HepG2 (cell line): Measurements from ENCODE around the gene IQCH. TPM values are rescaled to one million over a fixed set of nuclear protein-coding genes. Genes with fewer than 3 reads are reported as not detected.
A peak's percentile ranks its signal among the peaks of the same experiment; 100 is the strongest.

Experiments
- CC2D1A ChIP-seq: sonication (generic); formaldehyde crosslinking; IDR thresholded peaks from 2 replicates; pipeline ENCODE4 v1.8.1; 2023; ENCODE audit warnings: mild to moderate bottlenecking, missing genetic modification reagents
- EP300 ChIP-seq, 3 experiments: sonication (generic) in 1 of 3; formaldehyde crosslinking in 1 of 3; IDR thresholded peaks; 2 replicates each; pipeline versions ENCODE4 v1.5.1 to v1.6.1; 2011 to 2020; ENCODE audit warnings: low read depth in 2 of 3, low read length in 2 of 3, borderline replicate concordance in 1 of 3, improper control_type of control experiment in 1 of 3, mild to moderate bottlenecking in 1 of 3, missing genetic modification reagents in 1 of 3, moderate library complexity in 1 of 3
- GLI4 ChIP-seq: sonication (generic); formaldehyde crosslinking; IDR thresholded peaks from 2 replicates; pipeline ENCODE4 v1.5.1; 2020; ENCODE audit warnings: missing genetic modification reagents, mild to moderate bottlenecking, moderate library complexity, borderline replicate concordance
- HDAC2 ChIP-seq: sonication (generic); formaldehyde crosslinking; IDR thresholded peaks from 2 replicates; pipeline ENCODE4 v1.4.0; 2020; ENCODE audit warnings: missing genetic modification reagents
- HES4 ChIP-seq: sonication (generic); formaldehyde crosslinking; IDR thresholded peaks from 2 replicates; pipeline ENCODE4 v1.9.0; 2021; ENCODE audit warnings: mild to moderate bottlenecking, missing genetic modification reagents, borderline replicate concordance
- MED8 ChIP-seq: sonication (generic); formaldehyde crosslinking; IDR thresholded peaks from 2 replicates; pipeline ENCODE4 v1.8.1; 2023; ENCODE audit warnings: mild to moderate bottlenecking, missing genetic modification reagents; ENCODE audit not compliant: insufficient replicate concordance
- MEIS2 ChIP-seq: sonication (generic); formaldehyde crosslinking; IDR thresholded peaks from 2 replicates; pipeline ENCODE4 v1.9.0; 2021; ENCODE audit warnings: mild to moderate bottlenecking, missing genetic modification reagents
- NFE2 ChIP-seq: sonication (generic); formaldehyde crosslinking; IDR thresholded peaks from 2 replicates; pipeline ENCODE4 v1.4.0; 2020; ENCODE audit warnings: missing genetic modification reagents
- SCMH1 ChIP-seq: sonication (generic); formaldehyde crosslinking; IDR thresholded peaks from 2 replicates; pipeline ENCODE4 v1.9.0; 2021; ENCODE audit warnings: missing genetic modification reagents, mild to moderate bottlenecking, borderline replicate concordance
- SNAI1 ChIP-seq: sonication (generic); formaldehyde crosslinking; IDR thresholded peaks from 2 replicates; pipeline ENCODE4 v1.5.0; 2020; ENCODE audit warnings: mild to moderate bottlenecking, missing genetic modification reagents, borderline replicate concordance
- ZFAT ChIP-seq: sonication (generic); formaldehyde crosslinking; conservative IDR thresholded peaks from 2 replicates; pipeline ENCODE4 v1.8.1; 2023; ENCODE audit warnings: missing genetic modification reagents, inconsistent platforms
- ZFX ChIP-seq: sonication (generic); formaldehyde crosslinking; IDR thresholded peaks from 2 replicates; pipeline ENCODE4 v1.4.0; 2020; ENCODE audit warnings: mild to moderate bottlenecking, low read depth, missing genetic modification reagents, moderate library complexity
- ZNF326 ChIP-seq: sonication (generic); formaldehyde crosslinking; IDR thresholded peaks from 2 replicates; pipeline ENCODE4 v1.4.0; 2020; ENCODE audit warnings: missing genetic modification reagents, borderline replicate concordance
- ZNF546 ChIP-seq: sonication (generic); formaldehyde crosslinking; conservative IDR thresholded peaks from 2 replicates; pipeline ENCODE4 v1.8.1; 2023; ENCODE audit warnings: mild to moderate bottlenecking, missing genetic modification reagents
- ZNF891 ChIP-seq: sonication (generic); formaldehyde crosslinking; IDR thresholded peaks from 2 replicates; pipeline ENCODE4 v1.5.0; 2020; ENCODE audit warnings: mild to moderate bottlenecking, missing genetic modification reagents
- polyA plus RNA-seq, 8 experiments: library from polyadenylated mRNA; depleted of rRNA in 3 of 8; stranded (reverse) in 7 of 8; unstranded in 1 of 8; fragments of >200 nt; fragmentation: Illumina TruSeq in 4 of 8; extraction: Trizol in 4 of 8; gene quantifications; 2 replicates each; pipeline versions ENCODE4 v1.2.1 to v1.2.3, GENCODE V29; 2011 to 2016; ENCODE audit warnings: low read depth in 4 of 8, missing spikeins in 1 of 8, mixed read lengths in 1 of 8; ENCODE audit not compliant: insufficient read depth in 1 of 8
- total RNA-seq, 5 experiments: library from RNA; depleted of rRNA; stranded (reverse); fragments of >200 nt; fragmentation: Illumina TruSeq; extraction: Trizol; gene quantifications; 2 replicates each; pipeline ENCODE4 v1.2.3, GENCODE V29; 2016; ENCODE audit warnings: low read depth in 1 of 5
- TF ChIP-seq, protein P1 (sequence below): sonication (generic); formaldehyde crosslinking; IDR thresholded peaks from 2 replicates; pipeline ENCODE4 v1.9.0; 2021; ENCODE audit warnings: mild to moderate bottlenecking, missing genetic modification reagents
- TF ChIP-seq, protein P2 (sequence below): sonication (generic); formaldehyde crosslinking; IDR thresholded peaks from 2 replicates; pipeline ENCODE4 v1.4.0; 2020; ENCODE audit warnings: mild to moderate bottlenecking, missing genetic modification reagents, borderline replicate concordance

IQCH gene
- total and polyA plus RNA-seq, 2 of the 13 experiments (the other 11 are each of a cell fraction or from before 2014, with no cell fraction given) = 0.16 to 0.55 TPM

DNA sequence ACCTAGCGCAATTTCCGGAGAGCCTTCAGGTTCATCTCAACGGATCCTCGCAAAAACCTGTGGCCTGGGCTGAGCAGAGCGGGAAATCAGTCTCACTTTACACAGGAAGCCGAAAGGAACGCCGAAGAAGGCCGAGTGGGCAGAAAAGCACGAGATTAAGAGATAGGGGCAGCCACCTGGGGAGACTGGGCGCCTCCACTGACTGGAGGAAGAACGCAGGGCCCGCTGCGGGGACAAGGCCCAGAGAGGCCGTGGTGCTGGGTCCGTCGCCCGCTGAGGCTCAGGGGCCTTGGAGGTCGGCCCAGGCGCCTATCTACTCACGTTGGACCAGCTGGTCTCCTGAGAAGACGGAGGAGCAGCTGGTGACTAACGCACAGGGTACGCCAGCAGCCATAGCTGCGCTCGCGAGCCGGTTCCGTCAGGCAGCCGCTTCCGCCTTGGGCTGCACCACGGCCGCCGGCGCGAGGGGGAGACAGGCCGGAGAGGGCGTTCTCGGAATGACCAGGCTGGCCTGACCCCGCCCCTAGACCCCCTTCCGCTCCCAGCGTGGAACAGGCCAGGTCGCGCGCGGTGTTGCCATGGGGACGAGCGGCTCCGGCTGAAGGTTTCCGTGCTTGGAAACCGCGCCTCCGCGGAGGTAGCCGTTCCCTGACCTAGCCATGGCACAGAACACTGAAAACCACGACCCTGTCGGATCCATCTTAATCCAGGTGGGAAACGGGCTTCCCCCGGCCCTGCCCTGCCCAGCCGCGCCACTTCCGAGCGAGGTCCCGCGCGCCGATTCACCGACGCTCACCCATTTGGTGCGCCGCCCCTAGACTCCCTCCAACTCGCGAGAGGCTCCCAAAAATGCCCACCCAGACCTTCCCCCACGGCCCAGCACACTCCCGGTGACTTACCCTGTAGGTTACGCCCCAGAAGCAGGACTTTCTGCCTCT, at the start of gene IQCH, which contains the start of gene AAGAB (continued):
- TF ChIP-seq, protein P1, sequence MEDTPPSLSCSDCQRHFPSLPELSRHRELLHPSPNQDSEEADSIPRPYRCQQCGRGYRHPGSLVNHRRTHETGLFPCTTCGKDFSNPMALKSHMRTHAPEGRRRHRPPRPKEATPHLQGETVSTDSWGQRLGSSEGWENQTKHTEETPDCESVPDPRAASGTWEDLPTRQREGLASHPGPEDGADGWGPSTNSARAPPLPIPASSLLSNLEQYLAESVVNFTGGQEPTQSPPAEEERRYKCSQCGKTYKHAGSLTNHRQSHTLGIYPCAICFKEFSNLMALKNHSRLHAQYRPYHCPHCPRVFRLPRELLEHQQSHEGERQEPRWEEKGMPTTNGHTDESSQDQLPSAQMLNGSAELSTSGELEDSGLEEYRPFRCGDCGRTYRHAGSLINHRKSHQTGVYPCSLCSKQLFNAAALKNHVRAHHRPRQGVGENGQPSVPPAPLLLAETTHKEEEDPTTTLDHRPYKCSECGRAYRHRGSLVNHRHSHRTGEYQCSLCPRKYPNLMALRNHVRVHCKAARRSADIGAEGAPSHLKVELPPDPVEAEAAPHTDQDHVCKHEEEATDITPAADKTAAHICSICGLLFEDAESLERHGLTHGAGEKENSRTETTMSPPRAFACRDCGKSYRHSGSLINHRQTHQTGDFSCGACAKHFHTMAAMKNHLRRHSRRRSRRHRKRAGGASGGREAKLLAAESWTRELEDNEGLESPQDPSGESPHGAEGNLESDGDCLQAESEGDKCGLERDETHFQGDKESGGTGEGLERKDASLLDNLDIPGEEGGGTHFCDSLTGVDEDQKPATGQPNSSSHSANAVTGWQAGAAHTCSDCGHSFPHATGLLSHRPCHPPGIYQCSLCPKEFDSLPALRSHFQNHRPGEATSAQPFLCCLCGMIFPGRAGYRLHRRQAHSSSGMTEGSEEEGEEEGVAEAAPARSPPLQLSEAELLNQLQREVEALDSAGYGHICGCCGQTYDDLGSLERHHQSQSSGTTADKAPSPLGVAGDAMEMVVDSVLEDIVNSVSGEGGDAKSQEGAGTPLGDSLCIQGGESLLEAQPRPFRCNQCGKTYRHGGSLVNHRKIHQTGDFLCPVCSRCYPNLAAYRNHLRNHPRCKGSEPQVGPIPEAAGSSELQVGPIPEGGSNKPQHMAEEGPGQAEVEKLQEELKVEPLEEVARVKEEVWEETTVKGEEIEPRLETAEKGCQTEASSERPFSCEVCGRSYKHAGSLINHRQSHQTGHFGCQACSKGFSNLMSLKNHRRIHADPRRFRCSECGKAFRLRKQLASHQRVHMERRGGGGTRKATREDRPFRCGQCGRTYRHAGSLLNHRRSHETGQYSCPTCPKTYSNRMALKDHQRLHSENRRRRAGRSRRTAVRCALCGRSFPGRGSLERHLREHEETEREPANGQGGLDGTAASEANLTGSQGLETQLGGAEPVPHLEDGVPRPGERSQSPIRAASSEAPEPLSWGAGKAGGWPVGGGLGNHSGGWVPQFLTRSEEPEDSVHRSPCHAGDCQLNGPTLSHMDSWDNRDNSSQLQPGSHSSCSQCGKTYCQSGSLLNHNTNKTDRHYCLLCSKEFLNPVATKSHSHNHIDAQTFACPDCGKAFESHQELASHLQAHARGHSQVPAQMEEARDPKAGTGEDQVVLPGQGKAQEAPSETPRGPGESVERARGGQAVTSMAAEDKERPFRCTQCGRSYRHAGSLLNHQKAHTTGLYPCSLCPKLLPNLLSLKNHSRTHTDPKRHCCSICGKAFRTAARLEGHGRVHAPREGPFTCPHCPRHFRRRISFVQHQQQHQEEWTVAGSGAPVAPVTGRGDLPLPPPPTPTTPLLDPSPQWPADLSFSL (CRISPR knock-in tag) = no peak
- no peak for TF ChIP-seq ZFAT (CRISPR knock-in tag)
- peak; percentile 75 for TF ChIP-seq HDAC2 (CRISPR knock-in tag)
- no peak for TF ChIP-seq MED8 (CRISPR knock-in tag)
- TF ChIP-seq NFE2 (CRISPR knock-in tag) = no peak
- TF ChIP-seq EP300 (IDR thresholded peaks at IDR 0.05; ENCODE audit: low read depth in 2 of 2, low read length in 2 of 2) = no peak
- TF ChIP-seq EP300 (CRISPR knock-in tag; IDR thresholded peaks at IDR 0.05; ENCODE audit: borderline replicate concordance) = no peak; the same call in 1 of the 2 replicates
- no peak for TF ChIP-seq ZNF546
- no peak for TF ChIP-seq SNAI1 (CRISPR knock-in tag)
- TF ChIP-seq GLI4 (CRISPR knock-in tag) = no peak
- no peak for TF ChIP-seq ZNF326 (CRISPR knock-in tag)
- TF ChIP-seq ZFX (CRISPR knock-in tag) = peak; percentile 90
- no peak for TF ChIP-seq MEIS2
- no peak for TF ChIP-seq SCMH1 (CRISPR knock-in tag)
- TF ChIP-seq ZNF891 (CRISPR knock-in tag) = peak; percentile 89
- no peak for TF ChIP-seq HES4 (CRISPR knock-in tag)
- TF ChIP-seq CC2D1A (CRISPR knock-in tag) = no peak
- TF ChIP-seq, protein P2, sequence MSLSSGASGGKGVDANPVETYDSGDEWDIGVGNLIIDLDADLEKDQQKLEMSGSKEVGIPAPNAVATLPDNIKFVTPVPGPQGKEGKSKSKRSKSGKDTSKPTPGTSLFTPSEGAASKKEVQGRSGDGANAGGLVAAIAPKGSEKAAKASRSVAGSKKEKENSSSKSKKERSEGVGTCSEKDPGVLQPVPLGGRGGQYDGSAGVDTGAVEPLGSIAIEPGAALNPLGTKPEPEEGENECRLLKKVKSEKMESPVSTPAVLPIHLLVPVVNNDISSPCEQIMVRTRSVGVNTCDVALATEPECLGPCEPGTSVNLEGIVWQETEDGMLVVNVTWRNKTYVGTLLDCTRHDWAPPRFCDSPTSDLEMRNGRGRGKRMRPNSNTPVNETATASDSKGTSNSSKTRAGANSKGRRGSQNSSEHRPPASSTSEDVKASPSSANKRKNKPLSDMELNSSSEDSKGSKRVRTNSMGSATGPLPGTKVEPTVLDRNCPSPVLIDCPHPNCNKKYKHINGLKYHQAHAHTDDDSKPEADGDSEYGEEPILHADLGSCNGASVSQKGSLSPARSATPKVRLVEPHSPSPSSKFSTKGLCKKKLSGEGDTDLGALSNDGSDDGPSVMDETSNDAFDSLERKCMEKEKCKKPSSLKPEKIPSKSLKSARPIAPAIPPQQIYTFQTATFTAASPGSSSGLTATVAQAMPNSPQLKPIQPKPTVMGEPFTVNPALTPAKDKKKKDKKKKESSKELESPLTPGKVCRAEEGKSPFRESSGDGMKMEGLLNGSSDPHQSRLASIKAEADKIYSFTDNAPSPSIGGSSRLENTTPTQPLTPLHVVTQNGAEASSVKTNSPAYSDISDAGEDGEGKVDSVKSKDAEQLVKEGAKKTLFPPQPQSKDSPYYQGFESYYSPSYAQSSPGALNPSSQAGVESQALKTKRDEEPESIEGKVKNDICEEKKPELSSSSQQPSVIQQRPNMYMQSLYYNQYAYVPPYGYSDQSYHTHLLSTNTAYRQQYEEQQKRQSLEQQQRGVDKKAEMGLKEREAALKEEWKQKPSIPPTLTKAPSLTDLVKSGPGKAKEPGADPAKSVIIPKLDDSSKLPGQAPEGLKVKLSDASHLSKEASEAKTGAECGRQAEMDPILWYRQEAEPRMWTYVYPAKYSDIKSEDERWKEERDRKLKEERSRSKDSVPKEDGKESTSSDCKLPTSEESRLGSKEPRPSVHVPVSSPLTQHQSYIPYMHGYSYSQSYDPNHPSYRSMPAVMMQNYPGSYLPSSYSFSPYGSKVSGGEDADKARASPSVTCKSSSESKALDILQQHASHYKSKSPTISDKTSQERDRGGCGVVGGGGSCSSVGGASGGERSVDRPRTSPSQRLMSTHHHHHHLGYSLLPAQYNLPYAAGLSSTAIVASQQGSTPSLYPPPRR = no peak
